Measurements from ENCODE around the gene MLLT6.

- peak in 1 of 5 experiments; percentile 23 for TF ChIP-seq CTCF (IDR thresholded peaks at IDR 0.05 in 4 of 5, conservative IDR thresholded peaks at IDR 0.05 in 1 of 5)
- TF ChIP-seq POLR2A (IDR thresholded peaks at IDR 0.05): no peak
These were observed 41.8 kb upstream of the MLLT6 start for GRCh38 chr17:38663125-38663751.

All from gastrocnemius medialis (tissue), 4 donors.